Glutamatergic neuron (in vitro differentiated cells): Measurements from ENCODE around the gene GSG1L. TPM values are rescaled to one million over a fixed set of nuclear protein-coding genes. Genes with fewer than 3 reads are reported as not detected.

Source experiments
- DNase-seq: peaks from one replicate; pipeline ENCODE4 v3.0.0; 2022
- H3K27ac Mint-ChIP-seq: one replicate; pipeline ENCODE4 v1.8.0; 2020; ENCODE audit warnings: mild to moderate bottlenecking, mixed read lengths, inconsistent platforms; ENCODE audit not compliant: unreplicated experiment
- H3K27me3 Mint-ChIP-seq: one replicate; pipeline ENCODE4 v1.8.0; 2020; ENCODE audit warnings: mild to moderate bottlenecking, moderate library complexity, mixed read lengths, inconsistent platforms; ENCODE audit not compliant: unreplicated experiment
- H3K36me3 Mint-ChIP-seq: one replicate; pipeline ENCODE4 v1.8.0; 2020; ENCODE audit warnings: mild to moderate bottlenecking, mixed read lengths, inconsistent platforms; ENCODE audit not compliant: unreplicated experiment
- H3K4me1 Mint-ChIP-seq: one replicate; pipeline ENCODE4 v1.8.0; 2020; ENCODE audit warnings: mild to moderate bottlenecking, low read depth, mixed read lengths, inconsistent platforms; ENCODE audit not compliant: unreplicated experiment
- H3K4me3 Mint-ChIP-seq: one replicate; pipeline ENCODE4 v1.8.0; 2020; ENCODE audit warnings: mild to moderate bottlenecking, mixed read lengths, inconsistent platforms; ENCODE audit not compliant: unreplicated experiment
- H3K9me3 Mint-ChIP-seq: one replicate; pipeline ENCODE4 v1.8.0; 2020; ENCODE audit warnings: mild to moderate bottlenecking, moderate library complexity, mixed read lengths, inconsistent platforms; ENCODE audit not compliant: unreplicated experiment
- total RNA-seq: library from RNA; stranded (reverse); fragmentation: NEBNext Ultra II Directional; extraction: Animal tissue kit (Norgen Biotek cat#: 25700); gene quantifications from one replicate; pipeline ENCODE4 v1.2.1, GENCODE V29; 2021; ENCODE audit not compliant: unreplicated experiment
- TF ChIP-seq, protein P1 (sequence below): fragments of 200-600 bp; sonication (generic); IDR thresholded peaks from one replicate; pipeline ENCODE4 v1.5.0; 2021; ENCODE audit not compliant: partially characterized antibody, unreplicated experiment

The GSG1L gene
- total RNA-seq, 1 donor from 2014 or later: 0.91 TPM

DNA sequence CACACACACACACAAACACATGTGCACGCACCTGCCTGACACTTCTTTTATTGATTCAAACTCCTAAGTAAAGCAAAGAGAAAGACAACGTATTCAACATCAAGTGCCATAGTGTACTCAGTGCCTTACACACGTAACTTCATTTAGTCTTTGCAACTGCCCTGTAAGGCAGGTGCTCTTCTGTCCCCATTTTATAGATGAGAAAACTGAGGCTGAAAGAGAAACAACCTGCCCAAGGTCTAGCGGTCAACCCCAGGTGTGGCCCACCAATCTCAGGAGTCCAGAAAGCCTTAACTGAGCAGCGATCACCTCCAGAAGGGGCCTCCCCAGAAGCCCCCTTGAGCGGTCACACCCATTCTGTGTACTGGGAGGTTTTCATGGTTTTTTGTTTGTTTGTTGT, 10.3 kb upstream of the GSG1L start:
- Mint-ChIP-seq H3K4me1 (peaks cover 6% of the 10 kb centered on the region), H3K9me3 (no peaks in the 10 kb centered on the region), H3K4me3 (no peak overlapping the region), H3K27me3 (peaks cover 12% of the 10 kb centered on the region), H3K36me3 (peaks cover 4% of the 10 kb centered on the region), H3K27ac (no peak overlapping the region)
- TF ChIP-seq, protein P1, sequence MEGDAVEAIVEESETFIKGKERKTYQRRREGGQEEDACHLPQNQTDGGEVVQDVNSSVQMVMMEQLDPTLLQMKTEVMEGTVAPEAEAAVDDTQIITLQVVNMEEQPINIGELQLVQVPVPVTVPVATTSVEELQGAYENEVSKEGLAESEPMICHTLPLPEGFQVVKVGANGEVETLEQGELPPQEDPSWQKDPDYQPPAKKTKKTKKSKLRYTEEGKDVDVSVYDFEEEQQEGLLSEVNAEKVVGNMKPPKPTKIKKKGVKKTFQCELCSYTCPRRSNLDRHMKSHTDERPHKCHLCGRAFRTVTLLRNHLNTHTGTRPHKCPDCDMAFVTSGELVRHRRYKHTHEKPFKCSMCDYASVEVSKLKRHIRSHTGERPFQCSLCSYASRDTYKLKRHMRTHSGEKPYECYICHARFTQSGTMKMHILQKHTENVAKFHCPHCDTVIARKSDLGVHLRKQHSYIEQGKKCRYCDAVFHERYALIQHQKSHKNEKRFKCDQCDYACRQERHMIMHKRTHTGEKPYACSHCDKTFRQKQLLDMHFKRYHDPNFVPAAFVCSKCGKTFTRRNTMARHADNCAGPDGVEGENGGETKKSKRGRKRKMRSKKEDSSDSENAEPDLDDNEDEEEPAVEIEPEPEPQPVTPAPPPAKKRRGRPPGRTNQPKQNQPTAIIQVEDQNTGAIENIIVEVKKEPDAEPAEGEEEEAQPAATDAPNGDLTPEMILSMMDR: no peak
- no peak for DNase-seq

DNA sequence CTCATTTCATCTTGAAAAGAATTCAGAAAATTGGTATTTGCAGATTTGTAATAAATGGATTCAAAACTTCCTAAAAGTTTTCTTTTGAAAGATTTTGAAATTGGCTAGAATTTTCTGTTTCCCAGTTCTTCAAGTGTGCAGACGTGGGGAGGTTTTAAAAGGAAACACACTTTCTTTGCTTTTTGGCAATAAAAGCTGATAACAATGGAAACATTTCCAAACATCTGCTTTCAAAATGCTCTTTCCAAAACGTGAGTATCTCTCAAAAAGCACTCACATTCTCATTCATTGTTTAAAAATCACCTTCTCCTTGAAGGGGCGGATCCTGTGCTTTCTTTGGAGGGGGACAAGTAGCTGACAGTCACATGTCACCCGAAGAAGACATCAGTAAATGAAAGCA, 8.6 kb upstream of the GSG1L start:
- Mint-ChIP-seq H3K36me3 (peaks cover 4% of the 10 kb centered on the region), H3K27ac (no peak overlapping the region), H3K27me3 (peaks cover 15% of the 10 kb centered on the region), H3K4me3 (no peak overlapping the region), H3K4me1 (no peaks in the 10 kb centered on the region), H3K9me3 (no peaks in the 10 kb centered on the region)
- DNase-seq: no peak
- TF ChIP-seq, protein P1: no peak

DNA sequence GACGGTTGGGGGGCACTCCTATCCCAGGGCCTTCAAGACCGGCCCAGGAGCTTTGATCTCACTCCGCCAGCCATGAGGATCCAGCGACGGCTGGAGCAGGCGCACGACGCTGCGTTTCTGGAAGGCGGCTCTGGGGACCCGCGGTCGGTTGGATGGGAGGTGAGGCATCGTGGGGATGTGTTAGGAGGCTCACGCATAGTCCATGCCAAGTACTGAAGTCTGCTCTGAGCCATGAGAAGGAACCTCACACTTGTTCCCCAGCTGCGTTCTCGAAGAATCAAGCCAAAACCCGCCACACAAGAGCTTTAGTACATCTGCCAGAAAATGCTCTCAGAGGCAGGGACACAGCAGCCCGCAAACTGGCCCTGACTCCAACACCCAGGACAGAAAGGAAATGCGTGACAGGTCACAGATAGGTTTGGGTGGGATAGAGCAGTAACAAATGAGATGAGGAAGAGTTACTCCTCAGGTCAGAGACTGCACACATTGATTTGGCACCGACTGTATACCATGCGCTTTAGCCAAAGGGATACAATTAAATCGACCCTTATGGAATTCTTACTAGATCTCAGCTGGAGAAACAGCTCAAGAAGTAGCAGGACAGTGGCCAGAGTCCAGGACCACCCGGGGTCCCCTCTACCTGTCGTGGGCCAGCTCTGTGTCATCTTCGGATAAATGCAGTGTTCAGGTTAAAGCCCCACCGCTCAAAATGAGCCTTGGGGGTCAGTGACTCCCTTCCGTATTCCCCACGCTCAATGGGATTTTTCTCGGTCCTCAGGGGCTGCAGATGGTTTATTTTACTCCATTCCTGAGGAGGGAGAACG, 6.7 kb upstream of the GSG1L start:
- Mint-ChIP-seq H3K27me3 (peaks cover 16% of the 10 kb centered on the region), H3K4me3 (no peak overlapping the region), H3K4me1 (no peaks in the 10 kb centered on the region), H3K36me3 (peaks cover 4% of the 10 kb centered on the region), H3K9me3 (no peaks in the 10 kb centered on the region), H3K27ac (no peak overlapping the region)
- TF ChIP-seq, protein P1: no peak
- DNase-seq: peak; percentile 15

DNA sequence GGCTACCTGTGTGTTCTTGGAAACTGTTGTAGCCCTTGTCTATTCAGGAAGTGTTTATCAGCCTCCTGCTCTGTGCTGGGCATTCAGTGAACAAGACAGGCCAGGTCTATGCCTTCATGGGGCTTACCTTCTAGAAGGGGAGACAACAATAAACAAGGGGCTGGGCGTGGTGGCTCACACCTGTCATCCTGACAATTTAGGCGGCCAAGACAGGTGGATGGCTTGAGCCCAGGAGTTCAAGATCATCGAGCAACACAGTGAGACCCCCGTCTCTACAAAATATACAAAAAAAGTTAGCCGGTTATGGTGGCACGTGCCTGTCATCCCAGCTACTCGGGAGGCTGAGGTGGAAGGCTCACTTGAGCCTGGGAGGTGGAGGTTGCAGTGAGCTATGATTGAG, 5.5 kb upstream of the GSG1L start:
- H3K4me3 Mint-ChIP-seq: no peak overlapping the region
- H3K27ac Mint-ChIP-seq: no peak overlapping the region
- peaks cover 13% of the 10 kb centered on the region for H3K27me3 Mint-ChIP-seq
- no peaks in the 10 kb centered on the region for H3K4me1 Mint-ChIP-seq
- peaks cover 4% of the 10 kb centered on the region for H3K36me3 Mint-ChIP-seq
- DNase-seq: no peak
- TF ChIP-seq, protein P1: no peak
- no peaks in the 10 kb centered on the region for H3K9me3 Mint-ChIP-seq

DNA sequence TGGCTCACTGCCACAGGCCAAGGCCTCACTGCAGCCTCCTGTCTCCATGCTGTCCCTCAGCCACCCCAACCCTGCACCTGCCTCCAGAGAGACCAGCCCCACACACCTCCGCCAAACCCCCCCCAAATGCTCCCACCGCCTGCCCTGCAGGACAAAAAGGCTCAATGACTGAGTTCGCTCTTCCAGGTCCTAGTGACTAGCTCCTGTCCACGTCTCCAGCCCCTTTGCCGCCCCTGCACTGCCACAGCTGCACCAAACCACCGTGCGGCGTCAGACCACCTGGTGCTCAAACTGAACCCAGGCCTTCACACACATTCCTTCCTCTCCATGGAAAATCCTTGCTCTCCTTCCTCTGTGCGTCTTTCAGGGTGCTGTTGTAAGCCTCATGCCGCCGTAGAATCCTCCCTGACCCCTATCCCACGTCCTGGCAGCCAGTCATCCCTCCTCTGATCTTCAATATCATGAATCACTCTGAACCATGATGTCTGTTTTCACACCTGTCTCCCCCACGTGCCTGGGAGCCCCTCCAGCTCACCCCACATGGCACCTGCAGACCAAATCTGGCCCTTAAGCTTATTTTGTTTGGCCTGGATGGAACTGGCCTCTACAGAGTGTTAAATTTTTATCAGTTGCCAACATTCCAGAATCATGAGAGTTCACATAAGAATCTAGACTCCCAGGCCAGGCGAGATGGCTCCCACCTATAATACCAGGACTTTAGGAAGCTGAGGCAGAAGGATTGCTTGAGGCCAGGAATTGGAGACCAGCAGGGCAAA, 4.3 kb upstream of the GSG1L start:
- Mint-ChIP-seq H3K4me1 (no peaks in the 10 kb centered on the region), H3K27ac (no peak overlapping the region), H3K9me3 (no peaks in the 10 kb centered on the region), H3K4me3 (no peak overlapping the region), H3K27me3 (peaks cover 10% of the 10 kb centered on the region), H3K36me3 (no peaks in the 10 kb centered on the region)
- TF ChIP-seq, protein P1: no peak
- no peak for DNase-seq
